Muscle layer of colon (tissue), 2 donors: Measurements from ENCODE around the gene GAGE12F.
"Not testable (repeated sequence)": the region's sequence is repeated elsewhere in the genome, so short reads cannot be mapped to it uniquely, and the experiment has no call there.

Experiments used
- H3K27ac ChIP-seq: one replicate; pipeline ENCODE4 v1.7.0; 2013; ENCODE audit warnings: low read depth, mild to moderate bottlenecking, low read length, moderate library complexity
- H3K27me3 ChIP-seq, 2 donors: one replicate each; pipeline ENCODE4 v1.7.0; 2013; ENCODE audit warnings: low read length in 2 of 2, mild to moderate bottlenecking in 2 of 2; ENCODE audit not compliant: insufficient read depth in 2 of 2, control insufficient read depth in 1 of 2
- H3K36me3 ChIP-seq: one replicate; pipeline ENCODE4 v1.7.0; 2013; ENCODE audit warnings: mild to moderate bottlenecking, low read length; ENCODE audit not compliant: insufficient read depth
- H3K4me1 ChIP-seq: one replicate; pipeline ENCODE4 v1.7.0; 2013; ENCODE audit warnings: mild to moderate bottlenecking, low read length; ENCODE audit not compliant: insufficient read depth
- H3K4me3 ChIP-seq, 2 donors: one replicate each; pipeline ENCODE4 v1.7.0; 2013; ENCODE audit warnings: low read length in 2 of 2, low read depth in 1 of 2, mild to moderate bottlenecking in 1 of 2, moderate library complexity in 1 of 2
- H3K9ac ChIP-seq: one replicate; pipeline ENCODE4 v1.7.0; 2013; ENCODE audit warnings: low read length
- H3K9me3 ChIP-seq: one replicate; pipeline ENCODE4 v1.7.0; 2013; ENCODE audit warnings: mild to moderate bottlenecking, low read length
- donor health status: abdominal sarcoma.
- donor health status: Adenocarcinoma of cecum.

Gene GAGE12F, protein sequence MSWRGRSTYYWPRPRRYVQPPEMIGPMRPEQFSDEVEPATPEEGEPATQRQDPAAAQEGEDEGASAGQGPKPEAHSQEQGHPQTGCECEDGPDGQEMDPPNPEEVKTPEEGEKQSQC

DNA sequence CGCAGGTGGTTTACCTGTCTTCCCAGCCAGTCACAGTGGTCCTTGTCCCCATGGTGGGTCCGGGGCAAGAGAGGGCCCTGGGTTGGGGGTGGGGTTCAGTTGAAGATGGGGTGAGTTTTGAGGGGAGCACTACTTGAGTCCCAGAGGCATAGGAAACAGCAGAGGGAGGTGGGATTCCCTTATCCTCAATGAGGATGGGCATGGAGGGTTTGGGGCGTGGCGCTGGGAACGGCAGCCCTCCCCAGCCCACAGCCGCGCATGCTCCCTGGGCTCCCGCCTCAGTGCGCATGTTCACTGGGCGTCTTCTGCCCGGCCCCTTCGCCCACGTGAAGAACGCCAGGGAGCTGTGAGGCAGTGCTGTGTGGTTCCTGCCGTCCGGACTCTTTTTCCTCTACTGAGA lies at the start of gene GAGE12F:
Gene GAGE12F, plus strand, starts transcription at position 301 of the 400 bp plus-strand sequence. CDS start 1,155 bp downstream, outside the sequence.
- H3K4me1 ChIP-seq, H3K4me3 ChIP-seq, H3K27me3 ChIP-seq, H3K9me3 ChIP-seq, H3K36me3 ChIP-seq, H3K27ac ChIP-seq, H3K9ac ChIP-seq: not testable (repeated sequence)

GRCh38 chrX:49531877-49532276 lies 28.8 kb upstream of the GAGE12F start, which contains the start of gene GAGE12C:
Gene GAGE12C (plus strand): TSS chrX:49532177. CDS start chrX:49533332, 1,155 bp downstream.
- H3K4me3 ChIP-seq, H3K4me1 ChIP-seq, H3K9me3 ChIP-seq, H3K36me3 ChIP-seq, H3K9ac ChIP-seq, H3K27ac ChIP-seq, H3K27me3 ChIP-seq: not testable (repeated sequence)

DNA sequence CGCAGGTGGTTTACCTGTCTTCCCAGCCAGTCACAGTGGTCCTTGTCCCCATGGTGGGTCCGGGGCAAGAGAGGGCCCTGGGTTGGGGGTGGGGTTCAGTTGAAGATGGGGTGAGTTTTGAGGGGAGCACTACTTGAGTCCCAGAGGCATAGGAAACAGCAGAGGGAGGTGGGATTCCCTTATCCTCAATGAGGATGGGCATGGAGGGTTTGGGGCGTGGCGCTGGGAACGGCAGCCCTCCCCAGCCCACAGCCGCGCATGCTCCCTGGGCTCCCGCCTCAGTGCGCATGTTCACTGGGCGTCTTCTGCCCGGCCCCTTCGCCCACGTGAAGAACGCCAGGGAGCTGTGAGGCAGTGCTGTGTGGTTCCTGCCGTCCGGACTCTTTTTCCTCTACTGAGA lies 19.2 kb upstream of the GAGE12F start, which contains the start of gene GAGE12D:
Gene GAGE12D, plus strand, starts transcription at position 301 of the 400 bp plus-strand sequence. CDS start 1,155 bp downstream, outside the sequence.
- not testable (repeated sequence) for H3K27ac ChIP-seq, H3K36me3 ChIP-seq, H3K27me3 ChIP-seq, H3K9ac ChIP-seq, H3K4me3 ChIP-seq, H3K4me1 ChIP-seq, H3K9me3 ChIP-seq

GRCh38 chrX:49550989-49551388 lies 9.7 kb upstream of the GAGE12F start, which contains the start of gene GAGE12E:
Gene GAGE12E (plus strand): TSS chrX:49551289. CDS start chrX:49552444, 1,155 bp downstream.
- H3K4me1 ChIP-seq, H3K9ac ChIP-seq, H3K9me3 ChIP-seq, H3K36me3 ChIP-seq, H3K27me3 ChIP-seq, H3K27ac ChIP-seq, H3K4me3 ChIP-seq: not testable (repeated sequence)

- not testable (repeated sequence) for H3K9ac ChIP-seq, H3K4me1 ChIP-seq, H3K27me3 ChIP-seq, H3K27ac ChIP-seq, H3K9me3 ChIP-seq, H3K36me3 ChIP-seq, H3K4me3 ChIP-seq
These were observed 8.1 kb downstream of the GAGE12F start for GRCh38 chrX:49568728-49569127.

DNA sequence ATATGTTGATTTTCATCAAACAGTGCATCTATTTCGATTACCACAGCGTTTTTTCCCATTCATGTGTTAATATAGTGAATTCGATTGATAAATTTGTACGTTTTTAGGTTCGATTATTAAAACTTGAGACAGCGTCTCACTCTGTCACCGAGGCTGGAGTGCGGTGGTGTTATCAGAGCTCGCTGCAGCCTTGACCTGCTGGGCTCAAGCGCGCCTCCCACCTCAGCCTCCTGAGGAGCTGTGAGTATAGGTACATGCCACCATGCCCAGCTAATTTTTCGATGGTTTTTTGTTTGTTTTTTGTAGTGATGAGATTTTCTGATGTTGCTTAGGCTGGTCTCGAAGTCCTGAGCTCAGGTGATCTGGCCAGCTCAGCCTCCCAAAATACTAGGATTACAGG lies 8.5 kb downstream of the GAGE12F start:
- not testable (repeated sequence) for H3K36me3 ChIP-seq, H3K4me1 ChIP-seq, H3K27ac ChIP-seq, H3K9ac ChIP-seq, H3K27me3 ChIP-seq, H3K9me3 ChIP-seq, H3K4me3 ChIP-seq

GRCh38 chrX:49570100-49570499 lies 9.5 kb downstream of the GAGE12F start, which contains the start of gene GAGE12G:
Gene GAGE12G (plus strand): TSS chrX:49570400. CDS start chrX:49571555, 1,155 bp downstream.
- not testable (repeated sequence) for H3K4me1 ChIP-seq

DNA sequence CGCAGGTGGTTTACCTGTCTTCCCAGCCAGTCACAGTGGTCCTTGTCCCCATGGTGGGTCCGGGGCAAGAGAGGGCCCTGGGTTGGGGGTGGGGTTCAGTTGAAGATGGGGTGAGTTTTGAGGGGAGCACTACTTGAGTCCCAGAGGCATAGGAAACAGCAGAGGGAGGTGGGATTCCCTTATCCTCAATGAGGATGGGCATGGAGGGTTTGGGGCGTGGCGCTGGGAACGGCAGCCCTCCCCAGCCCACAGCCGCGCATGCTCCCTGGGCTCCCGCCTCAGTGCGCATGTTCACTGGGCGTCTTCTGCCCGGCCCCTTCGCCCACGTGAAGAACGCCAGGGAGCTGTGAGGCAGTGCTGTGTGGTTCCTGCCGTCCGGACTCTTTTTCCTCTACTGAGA lies 19.0 kb downstream of the GAGE12F start, which contains the start of gene GAGE12H:
Gene GAGE12H, plus strand, starts transcription at position 301 of the 400 bp plus-strand sequence. CDS start 1,155 bp downstream, outside the sequence.
- H3K9ac ChIP-seq, H3K4me3 ChIP-seq, H3K27me3 ChIP-seq, H3K9me3 ChIP-seq, H3K4me1 ChIP-seq, H3K27ac ChIP-seq, H3K36me3 ChIP-seq: not testable (repeated sequence)

More at GRCh38 chrX:49570100-49570499, 9.5 kb downstream of the GAGE12F start, which contains the start of gene GAGE12G:
- H3K4me3 ChIP-seq, H3K36me3 ChIP-seq, H3K27ac ChIP-seq, H3K27me3 ChIP-seq, H3K9ac ChIP-seq, H3K9me3 ChIP-seq: not testable (repeated sequence)

GRCh38 chrX:49589196-49589595 lies 28.6 kb downstream of the GAGE12F start, which contains the start of gene GAGE2A:
Gene GAGE2A (plus strand): TSS chrX:49589496. CDS start chrX:49590651, 1,155 bp downstream.
- not testable (repeated sequence) for H3K4me3 ChIP-seq, H3K9me3 ChIP-seq, H3K9ac ChIP-seq, H3K4me1 ChIP-seq, H3K27ac ChIP-seq, H3K36me3 ChIP-seq, H3K27me3 ChIP-seq

GRCh38 chrX:49589769-49590478 lies 29.3 kb downstream of the GAGE12F start:
- H3K36me3 ChIP-seq, H3K9ac ChIP-seq, H3K4me3 ChIP-seq, H3K27me3 ChIP-seq, H3K27ac ChIP-seq, H3K4me1 ChIP-seq, H3K9me3 ChIP-seq: not testable (repeated sequence)

DNA sequence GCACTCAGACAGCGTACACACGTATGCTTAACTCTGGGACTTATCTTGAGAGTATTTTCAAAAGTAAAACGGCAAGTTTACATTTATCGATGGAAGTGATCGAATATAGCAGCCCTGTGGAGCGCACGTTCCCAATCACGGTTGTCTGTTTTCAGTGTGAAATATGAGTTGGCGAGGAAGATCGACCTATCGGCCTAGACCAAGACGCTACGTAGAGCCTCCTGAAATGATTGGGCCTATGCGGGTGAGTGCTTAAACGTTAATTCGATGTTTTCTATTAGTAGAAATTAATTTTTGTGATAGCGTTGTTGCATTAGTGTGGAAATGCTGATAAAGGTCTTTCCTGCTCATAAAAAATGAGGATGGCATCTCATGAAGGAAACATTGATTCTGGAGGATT lies 29.8 kb downstream of the GAGE12F start:
- H3K9ac ChIP-seq, H3K4me3 ChIP-seq, H3K4me1 ChIP-seq, H3K36me3 ChIP-seq, H3K9me3 ChIP-seq, H3K27me3 ChIP-seq, H3K27ac ChIP-seq: not testable (repeated sequence)

DNA sequence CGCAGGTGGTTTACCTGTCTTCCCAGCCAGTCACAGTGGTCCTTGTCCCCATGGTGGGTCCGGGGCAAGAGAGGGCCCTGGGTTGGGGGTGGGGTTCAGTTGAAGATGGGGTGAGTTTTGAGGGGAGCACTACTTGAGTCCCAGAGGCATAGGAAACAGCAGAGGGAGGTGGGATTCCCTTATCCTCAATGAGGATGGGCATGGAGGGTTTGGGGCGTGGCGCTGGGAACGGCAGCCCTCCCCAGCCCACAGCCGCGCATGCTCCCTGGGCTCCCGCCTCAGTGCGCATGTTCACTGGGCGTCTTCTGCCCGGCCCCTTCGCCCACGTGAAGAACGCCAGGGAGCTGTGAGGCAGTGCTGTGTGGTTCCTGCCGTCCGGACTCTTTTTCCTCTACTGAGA lies 38.1 kb downstream of the GAGE12F start, which contains the start of gene GAGE1:
Gene GAGE1, plus strand, starts transcription at position 301 of the 400 bp plus-strand sequence. CDS start 1,155 bp downstream, outside the sequence.
- not testable (repeated sequence) for H3K27ac ChIP-seq, H3K4me1 ChIP-seq, H3K4me3 ChIP-seq, H3K9ac ChIP-seq, H3K36me3 ChIP-seq, H3K27me3 ChIP-seq, H3K9me3 ChIP-seq
